ENCODE results near the gene TAS1R3. TPM values are rescaled to one million over a fixed set of nuclear protein-coding genes. Genes with fewer than 3 reads are reported as not detected.

TAS1R3 gene
- total RNA-seq, 1 donor from 2014 or later, result 0.35 TPM

DNA sequence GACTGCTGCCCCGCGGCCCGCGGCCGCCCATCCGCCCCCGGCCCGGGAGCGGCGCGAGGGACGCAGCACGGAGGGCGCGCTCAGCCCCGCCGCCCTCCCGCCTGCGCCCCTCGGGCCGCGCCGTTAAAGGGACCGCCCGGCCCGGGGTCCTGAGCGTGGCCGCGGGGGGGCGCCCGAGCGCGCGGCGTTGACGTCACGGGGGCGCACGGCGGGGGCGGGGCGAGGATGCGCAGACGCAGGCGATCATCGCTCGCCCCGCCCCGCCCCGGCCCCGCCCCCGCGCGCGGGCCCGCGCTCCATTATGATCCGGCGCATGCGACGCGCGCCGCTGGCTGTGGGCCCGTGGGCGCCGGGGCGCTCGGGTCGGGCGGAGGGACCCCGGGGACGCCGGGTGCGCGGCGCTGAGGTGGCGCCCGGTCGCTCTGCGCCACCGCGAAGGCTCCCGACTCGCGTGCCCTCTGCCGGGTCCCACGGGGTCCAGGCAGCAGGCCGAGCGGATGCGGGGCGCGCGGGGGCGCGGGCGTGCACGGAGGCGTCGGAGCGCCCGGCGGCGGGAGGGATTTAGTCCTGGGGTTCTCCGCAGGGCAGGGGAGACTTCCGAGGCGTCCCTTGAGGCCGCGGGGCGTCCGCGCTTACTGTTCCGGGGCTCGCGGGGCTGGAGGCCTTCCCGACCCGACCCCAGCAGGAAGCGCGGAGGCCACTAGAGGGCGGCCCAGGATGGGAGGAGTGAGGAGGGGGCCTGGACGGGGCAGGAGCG, 18.4 kb downstream of the TAS1R3 start, which contains the start of gene DVL1:
Gene DVL1 (minus strand): TSS at position 163 of the 757 bp plus-strand sequence. CDS start 353 bp downstream, outside the sequence.
- DNase-seq (ENCODE audit: extremely low read depth, low read depth, low spot score), result no peak

DNA sequence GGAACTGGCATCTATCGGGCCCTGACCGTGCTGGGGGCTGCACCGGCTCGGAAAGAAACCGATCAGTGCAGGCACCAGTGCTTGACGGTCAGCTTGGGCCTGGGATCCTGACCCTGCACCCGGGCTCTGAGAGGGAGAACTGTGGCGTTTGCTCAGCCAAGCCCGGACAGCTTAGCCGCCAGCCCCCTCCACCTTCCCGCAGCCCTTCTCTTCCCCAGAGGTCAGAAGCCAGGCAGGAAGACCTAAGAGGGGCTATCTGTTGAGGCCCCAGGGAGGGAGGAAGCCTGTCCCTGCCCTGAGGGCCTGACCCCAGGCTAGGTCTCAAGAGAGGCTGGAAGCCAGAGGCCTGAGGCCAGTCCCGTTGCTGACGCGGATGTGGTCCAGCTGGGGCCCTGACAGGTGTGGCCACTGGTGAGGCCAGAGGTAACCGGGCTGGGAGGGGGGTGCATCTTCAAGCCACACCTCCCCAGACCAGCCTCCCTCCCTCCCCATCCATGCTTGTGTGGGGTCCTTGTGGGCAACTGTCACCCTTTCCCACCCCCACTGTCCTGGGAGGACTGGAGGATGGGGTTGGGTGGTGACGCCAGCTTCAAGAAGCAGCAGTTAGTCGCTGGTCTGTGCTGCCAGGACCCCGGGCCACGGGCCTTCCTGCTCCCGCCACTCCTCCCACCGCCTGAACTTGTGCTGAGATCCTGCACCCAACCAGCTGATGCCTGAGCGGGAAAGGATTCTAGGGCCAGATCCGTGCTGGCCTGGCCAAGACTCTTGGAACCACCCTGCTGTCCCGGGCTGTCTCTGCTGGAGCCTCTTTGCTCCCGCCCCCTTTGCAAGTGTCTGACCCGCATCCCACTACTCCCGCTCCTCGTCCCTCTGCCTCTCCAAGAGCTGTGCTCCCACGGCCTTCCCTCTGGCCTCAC, 20.7 kb downstream of the TAS1R3 start:
- no peak for DNase-seq (ENCODE audit: extremely low read depth, low read depth, low spot score)

DNA sequence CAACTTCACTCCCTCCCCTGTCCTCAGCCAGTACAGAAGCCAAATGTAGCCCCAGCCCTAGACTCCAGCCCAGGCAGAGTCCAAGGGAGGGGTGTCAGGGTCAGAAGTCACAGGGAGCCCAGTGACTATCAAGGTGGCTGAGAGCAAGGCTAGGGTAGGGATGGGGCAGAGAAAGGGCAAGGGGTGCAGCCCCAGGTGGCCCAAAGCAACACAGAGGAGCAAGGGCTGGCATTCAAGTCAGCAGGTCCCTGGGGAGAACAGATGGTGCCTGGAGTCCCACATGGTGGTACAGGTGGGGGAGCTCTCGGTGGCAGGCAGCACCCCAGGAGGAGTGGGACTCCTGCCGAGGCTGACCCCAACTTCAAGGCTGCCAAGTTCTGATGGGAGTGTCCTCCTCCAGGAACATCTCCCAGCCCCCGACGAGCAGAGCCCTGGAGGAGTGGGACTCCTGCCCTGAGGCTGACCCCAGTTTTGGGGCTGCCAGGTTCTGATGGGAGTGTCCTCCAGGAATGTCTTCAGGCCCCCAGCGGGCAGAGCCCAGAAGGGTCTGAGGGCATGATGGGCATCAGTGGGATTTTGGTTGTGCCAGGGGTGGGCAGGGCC, 21.8 kb downstream of the TAS1R3 start:
- no peak for DNase-seq (ENCODE audit: extremely low read depth, low read depth, low spot score)

DNA sequence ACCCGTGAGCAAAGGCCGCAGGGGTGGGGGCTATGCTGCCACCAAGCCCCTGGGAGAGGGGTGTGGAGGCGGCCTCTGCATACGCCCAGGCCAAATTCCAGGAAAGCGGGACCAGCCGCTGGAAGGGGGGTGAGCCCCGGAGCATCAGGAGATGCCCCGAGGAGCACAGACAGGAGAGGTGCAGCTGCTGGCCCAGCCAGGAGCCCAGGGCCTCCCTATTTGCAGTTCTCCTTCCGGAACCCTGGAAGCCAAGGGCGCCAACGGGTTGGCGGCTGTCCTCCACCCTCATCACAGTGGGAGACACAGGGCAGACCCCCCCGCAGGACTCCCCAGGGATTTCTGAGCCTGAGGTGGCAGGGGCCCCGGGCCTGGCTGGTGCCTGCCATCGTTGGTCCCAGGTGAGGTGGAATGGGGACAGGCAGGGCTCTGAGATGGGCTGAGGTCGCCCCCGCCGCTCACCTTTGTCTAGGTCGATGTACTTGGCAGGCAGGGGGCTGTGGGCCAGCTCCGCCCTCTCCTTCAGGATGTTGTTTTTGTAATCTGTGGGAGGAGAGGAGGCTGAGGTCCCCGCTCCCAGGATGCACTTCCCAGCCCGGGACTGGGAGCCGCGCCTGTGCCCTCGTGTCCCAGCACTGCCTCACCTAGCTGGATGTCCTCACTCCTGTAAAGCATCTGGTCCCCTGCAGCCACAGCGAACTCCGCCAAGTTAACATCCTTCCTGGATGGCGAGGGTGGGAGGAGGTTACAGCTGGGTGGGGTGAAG, 22.5 kb downstream of the TAS1R3 start:
- no peak for DNase-seq (ENCODE audit: extremely low read depth, low read depth, low spot score)

DNA sequence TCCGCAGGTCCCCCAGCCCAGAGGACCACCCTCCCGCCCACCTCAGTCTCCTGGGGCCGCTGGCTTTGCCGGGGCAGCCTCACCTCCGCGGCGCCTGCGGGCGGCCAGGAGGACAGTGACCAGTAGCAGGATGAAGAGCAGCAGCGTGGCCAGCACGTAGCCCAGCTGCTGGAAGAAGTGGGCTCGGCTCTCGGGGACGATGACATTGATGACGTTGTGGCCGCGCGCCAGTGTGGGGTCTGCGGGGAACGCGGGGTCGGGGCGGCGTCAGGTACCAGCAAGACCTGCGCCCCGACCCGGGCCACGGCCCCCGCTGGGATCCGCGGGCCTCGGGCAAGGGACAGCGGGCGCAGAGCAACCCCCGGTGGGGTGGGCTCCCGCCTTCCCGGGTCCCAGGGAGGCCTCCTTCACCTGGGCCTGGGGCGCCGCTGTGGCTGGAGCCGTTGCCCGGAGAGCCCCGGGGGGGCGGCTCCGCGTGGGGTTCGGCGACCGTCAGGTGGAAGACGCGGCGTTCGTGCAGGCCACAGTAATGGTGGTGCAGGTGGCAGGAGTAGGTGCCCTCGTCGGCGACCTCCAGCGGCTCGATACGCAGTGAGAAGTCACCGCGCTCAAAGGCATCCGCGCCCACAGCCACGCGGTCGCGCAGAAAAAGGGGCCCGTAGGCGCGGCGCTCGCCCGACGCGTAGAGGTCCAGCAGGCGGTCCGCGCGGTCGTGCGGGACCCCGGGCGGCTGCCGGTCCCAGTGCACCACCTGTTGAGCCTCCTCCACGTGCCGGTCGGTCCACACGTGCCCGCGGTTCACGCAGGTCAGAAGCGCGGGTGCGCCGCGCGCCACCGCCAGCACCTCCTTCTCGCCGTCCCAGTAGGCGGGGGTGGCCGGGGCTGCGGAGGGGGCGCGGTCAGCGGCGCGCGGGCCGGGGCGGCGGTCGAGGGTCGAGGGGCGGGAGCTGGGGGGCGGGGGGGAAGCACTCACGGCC, 23.5 kb downstream of the TAS1R3 start:
- no peak for DNase-seq (ENCODE audit: extremely low read depth, low read depth, low spot score)

DNA sequence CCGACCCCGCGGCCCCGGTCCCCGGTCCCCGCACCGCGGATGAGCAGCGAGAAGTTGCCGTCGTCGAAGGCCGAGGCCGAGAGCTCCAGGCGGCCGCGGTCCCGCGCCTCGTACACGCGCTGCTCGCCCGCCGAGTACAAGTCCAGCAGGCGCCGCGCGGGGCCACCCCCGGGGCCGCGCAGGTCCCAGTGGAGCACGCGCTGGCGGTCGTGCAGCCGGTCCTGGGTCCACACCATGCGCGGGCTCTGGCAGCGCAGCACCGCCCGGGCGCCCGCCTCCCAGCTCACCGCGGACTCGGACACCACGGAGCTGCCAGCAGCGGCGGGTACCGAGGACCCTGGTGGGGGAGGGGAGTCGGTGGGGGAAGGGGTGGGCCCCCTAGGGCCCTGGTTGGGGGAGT, 24.3 kb downstream of the TAS1R3 start:
- no peak for DNase-seq (ENCODE audit: extremely low read depth, low read depth, low spot score)

DNA sequence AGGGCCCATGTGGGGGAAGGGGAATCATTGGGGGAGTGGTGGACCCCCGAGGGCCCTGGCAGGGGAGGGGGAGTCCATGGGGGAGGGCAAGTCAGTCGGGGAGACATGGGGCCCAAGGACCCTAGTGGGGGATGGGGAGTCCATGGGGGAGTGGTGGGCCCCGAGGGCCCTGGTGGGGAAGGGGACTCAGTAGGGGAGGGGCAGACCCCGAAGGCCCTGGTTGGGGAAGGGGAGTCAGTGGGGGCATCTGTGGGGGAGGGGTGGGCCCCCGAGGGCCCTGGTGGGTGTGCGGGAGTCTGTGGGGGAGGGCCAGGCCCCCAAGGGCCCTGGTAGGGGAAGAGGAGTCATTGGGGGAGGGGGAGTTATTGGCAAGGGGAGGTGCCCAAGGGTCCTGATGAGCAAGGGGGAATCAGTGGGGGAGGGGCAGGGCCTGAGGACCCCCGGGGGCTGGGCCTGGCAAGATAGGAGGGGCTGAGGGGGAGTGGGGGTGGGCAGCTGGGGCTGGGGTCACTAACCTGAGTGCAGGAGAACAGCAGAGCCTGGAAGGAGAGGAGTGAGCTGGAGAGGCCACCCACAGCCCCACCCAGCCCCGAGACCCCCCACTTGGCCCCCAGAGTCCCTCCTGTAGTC, 25.2 kb downstream of the TAS1R3 start:
- DNase-seq (ENCODE audit: extremely low read depth, low read depth, low spot score), result no peak

DNA sequence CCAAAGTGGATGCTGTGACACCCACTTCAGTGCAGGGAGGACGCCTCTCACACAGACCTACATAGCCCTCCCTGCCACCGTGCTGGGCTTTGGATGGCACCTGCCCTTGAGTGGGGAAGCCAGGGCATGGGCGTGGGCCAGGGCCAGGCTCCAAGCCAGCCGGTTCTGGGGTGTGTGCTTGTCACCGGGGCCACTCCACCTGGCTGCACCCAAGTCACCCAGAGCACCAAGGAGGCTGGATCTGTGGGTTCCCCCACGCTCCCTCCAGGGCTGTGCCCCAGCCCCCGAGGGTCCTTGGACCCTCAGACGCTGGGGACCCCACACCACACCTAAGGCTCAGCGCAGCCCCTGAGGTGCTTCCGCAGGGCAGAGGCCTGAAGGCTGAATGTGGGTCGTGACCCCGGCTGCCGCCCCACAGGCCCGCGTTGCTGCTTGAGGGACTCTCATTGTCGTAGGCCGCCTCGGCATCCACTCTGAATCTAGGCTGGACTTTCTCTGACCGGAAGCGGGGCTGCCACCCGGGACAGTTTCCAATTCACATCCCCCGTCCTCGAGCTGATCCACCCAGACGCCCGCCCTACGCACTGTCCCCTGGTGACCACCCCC, 25.8 kb downstream of the TAS1R3 start:
- DNase-seq (ENCODE audit: extremely low read depth, low read depth, low spot score), result no peak

DNA sequence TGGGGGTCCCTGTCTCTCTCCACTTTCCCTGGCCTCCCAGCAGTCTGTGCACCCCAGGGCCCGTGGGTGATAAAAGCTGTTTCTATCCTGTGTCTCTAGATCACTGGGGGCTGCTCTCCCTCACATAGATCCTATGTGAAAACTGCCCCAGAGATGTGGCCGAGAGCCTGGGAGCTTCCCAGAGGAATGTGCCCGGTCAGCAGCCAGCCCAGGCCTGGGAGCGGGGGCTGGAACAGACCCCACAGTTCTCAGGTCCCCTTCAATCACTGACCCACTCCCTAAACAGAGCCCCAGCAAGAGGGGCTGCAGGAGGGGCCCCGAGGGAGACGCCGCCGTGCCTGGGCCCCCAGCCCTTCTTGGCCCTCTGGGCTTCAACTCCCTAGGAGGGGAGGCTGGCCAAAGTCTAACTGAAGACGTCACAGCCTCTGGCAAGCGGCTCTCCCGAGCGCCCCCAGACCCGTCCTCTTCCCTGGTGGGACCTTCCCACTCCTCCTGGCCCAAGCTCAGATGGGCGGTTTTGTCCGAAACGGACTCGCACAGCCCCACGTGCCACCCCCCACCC, 26.9 kb downstream of the TAS1R3 start:
- no peak for DNase-seq (ENCODE audit: extremely low read depth, low read depth, low spot score)

DNA sequence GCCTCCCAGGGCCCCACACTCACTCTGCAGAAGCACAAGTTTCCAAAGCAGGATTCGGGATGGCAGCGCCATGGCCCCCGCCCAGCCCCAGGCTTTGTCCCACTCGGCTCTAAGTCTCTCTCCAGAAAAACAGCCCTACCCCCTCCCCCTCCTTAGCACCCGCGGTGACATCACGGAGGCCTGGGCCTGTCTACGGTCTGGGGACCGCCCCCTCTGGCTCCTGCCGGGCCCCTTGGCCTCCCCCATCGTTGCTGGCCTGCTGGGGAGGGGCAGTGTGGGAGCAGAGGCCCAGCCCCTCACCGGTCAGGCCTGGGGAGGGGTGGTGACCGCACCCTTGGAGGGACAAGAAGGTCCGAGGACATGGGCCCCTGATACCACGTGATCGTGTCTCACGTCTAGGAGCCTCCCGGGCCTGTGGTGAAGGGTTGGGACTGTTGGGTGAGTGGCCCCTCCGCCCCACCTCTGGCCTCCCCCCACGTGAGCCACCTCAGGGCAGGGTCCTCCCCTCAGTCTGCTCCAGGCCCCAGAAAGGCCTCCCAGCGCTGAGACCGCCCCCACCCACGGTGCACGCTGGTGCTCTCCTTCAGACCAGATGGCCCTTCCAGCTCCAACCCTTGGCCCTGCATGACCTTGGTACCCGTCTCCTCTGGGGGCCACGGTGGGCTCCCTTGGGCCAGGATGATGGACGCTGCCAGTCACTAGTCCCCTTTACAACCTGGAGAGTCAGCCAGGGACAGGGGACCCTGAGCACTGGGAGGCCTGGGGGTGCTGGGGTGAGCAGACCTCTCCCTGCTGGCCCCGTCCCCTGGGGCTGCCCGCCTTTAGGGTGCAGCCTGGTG, 27.6 kb downstream of the TAS1R3 start, which contains the start of gene MXRA8:
Gene MXRA8 (minus strand): TSS at position 123 of the 839 bp plus-strand sequence. CDS start 51 bp downstream, at position 72.
- no peak for DNase-seq (ENCODE audit: extremely low read depth, low read depth, low spot score)

DNA sequence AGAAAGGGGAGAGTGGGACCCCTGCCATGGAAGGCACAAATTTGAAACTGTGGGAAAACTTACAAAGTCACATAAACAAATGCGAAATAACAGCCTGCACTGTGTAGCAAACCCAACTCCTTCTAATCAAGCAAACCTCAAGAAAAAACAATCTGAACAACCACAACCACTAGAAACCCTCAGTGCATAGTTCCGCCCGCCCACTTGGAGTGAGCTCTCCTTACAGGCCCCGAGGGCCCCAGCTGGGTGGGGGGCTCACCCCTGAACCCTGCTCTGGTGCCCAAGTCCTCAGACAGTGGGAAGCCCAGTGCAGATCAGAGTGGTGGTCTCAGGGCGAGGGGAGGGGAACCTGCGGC, 28.2 kb downstream of the TAS1R3 start:
- DNase-seq (ENCODE audit: extremely low read depth, low read depth, low spot score), result no peak

DNA sequence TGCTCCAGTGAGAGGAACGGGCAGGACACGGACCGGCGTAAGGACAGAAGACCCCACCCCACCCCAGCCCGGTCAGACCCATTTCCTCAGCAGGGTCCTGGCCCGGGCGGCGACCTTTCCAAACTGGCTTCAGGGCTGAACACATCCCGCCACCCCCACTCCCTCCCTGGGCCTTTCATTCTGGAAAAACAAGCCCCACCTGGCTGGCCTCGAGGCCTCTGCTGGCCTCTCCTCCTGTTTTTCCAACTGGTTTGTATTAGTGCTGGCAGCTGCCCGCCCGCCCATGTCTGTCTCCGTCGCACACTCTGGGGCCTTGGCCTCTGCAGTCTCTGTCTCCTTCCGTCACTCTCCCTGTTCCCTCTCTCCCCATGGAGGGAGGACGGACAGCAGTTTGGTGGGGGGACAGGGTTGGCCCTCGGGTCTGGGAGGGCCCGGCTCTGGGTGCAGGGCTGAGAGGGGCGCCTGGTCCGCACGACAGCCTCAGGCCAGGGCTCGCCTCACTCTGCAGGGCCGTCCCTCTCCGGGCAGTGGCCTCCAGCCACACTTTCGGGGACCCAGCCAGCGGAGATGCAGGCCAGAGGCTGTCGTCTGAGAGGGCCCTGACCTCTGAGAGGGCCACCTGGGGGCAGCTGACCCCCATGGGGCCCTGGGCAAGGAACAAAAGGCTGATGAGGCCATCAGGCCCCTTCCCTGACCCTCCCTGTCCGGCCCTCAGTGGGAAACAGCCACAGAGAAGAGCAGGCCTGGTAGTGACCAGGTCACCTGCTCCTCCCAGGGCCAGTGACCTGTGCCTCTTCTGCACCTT, 28.8 kb downstream of the TAS1R3 start:
- no peak for DNase-seq (ENCODE audit: extremely low read depth, low read depth, low spot score)

DNA sequence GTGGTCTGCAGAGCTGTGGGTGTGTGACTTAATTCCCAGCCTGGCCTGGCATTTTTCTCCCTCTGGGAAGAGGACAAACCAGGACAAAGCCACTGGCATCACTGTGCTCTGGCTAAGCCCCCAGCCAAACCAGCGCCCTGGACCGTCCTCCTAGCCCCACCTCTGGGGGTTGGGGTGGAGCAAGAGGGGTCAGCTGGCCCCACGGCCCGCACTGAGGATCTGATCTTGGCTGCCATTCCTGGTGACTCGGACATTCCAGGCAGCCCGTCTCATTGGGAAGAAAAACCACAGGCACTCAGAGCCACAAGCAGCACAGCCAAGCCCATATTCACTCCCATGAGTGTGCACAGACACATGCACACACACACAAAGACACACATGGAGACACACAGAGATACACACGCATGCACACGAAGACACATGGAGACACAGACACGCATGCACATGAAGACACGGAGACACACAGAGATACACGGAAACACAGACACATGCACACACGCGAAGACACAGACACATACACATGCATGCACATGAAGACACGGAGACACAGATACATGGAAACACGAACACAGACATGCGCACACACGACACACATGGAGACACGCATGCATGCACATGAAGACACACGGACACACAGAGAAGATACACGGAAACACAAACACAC, 29.6 kb downstream of the TAS1R3 start:
- no peak for DNase-seq (ENCODE audit: extremely low read depth, low read depth, low spot score)

DNA sequence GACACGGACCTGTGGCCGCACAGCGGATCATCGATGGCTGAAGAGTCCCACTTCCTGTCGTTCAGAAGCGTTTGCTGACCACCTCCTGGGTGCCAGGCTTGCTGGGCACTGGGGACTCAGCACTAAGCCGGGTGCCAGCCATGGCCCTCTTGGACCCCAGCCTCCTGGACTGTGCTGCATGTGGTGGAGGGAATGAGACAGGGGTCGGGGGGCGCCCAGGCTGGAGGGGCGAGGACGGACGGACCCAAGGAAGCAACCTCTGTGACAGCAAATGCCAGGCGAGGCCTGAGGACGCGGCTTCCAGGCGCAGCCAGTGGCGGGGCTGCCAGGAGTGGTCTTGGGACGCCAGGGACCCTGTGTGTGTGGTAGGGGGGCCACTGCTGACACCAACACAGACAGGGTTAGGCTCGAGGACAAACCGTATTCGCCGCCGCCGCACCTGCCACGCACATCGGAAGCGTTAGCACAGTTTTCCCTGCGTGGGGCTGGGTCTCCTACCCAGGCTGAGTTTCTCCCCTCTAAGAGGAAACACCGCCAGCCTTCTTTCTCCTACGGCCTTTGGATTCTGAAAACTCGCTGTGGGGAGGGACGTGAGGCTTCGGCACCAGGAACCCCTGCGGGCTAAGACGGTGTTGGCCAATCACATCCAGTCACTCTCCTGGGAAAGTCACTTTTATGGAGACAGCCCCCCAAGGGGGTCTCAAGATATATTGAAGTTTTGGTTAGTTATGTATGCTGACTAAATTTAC, 30.3 kb downstream of the TAS1R3 start:
- no peak for DNase-seq (ENCODE audit: extremely low read depth, low read depth, low spot score)

DNA sequence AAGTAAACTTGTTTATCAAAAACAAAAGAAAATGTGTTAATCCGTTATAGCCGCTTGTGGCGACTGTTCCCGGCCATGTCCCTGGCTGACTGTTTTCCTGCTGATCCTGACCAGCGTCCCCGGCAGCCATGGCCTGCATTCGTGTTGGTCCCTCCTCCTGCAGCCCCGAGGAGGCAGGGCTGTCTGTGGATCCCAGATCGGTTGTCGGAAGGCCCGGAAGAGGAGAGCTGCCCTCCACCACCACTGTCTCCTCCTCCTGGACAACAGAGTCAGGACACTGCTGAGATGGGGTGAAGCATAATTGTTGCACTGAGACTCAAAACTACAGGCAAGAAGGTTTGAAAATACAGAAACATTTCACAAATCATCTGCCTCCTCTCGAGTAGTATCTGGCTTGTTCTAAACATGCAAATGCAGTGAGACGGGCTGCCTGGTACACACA, 30.9 kb downstream of the TAS1R3 start:
- DNase-seq (ENCODE audit: extremely low read depth, low read depth, low spot score), result no peak

Measured in glomerular endothelial cell (primary cell).